Subcutaneous abdominal adipose tissue (tissue), 5 donors: ENCODE data around the gene SEMA7A.
"Not testable (repeated sequence)": the region's sequence is repeated elsewhere in the genome, so short reads cannot be mapped to it uniquely, and the experiment has no call there.

Experiments used
- H3K27ac ChIP-seq: one replicate; pipeline ENCODE4 v1.7.0; 2013; ENCODE audit warnings: low read depth, mild to moderate bottlenecking, inconsistent platforms, low read length, moderate library complexity
- H3K27me3 ChIP-seq, 5 donors: one replicate each; pipeline ENCODE4 v1.7.0; 2013; ENCODE audit warnings: low read length in 5 of 5, inconsistent platforms in 1 of 5; ENCODE audit not compliant: control insufficient read depth in 5 of 5, insufficient read depth in 4 of 5
- H3K36me3 ChIP-seq, 5 donors: one replicate each; pipeline ENCODE4 v1.7.0; 2013; ENCODE audit warnings: low read length in 5 of 5; ENCODE audit not compliant: control insufficient read depth in 5 of 5, insufficient read depth in 5 of 5
- H3K4me1 ChIP-seq, 5 donors: one replicate each; pipeline ENCODE4 v1.7.0; 2013; ENCODE audit warnings: low read length in 5 of 5, mild to moderate bottlenecking in 3 of 5, moderate library complexity in 1 of 5; ENCODE audit not compliant: control insufficient read depth in 5 of 5, insufficient read depth in 5 of 5
- H3K4me3 ChIP-seq, 5 donors: one replicate each; pipeline ENCODE4 v1.7.0; 2013; ENCODE audit warnings: low read length in 5 of 5, low read depth in 1 of 5
- H3K9ac ChIP-seq, 5 donors: one replicate each; pipeline ENCODE4 v1.7.0; 2013; ENCODE audit warnings: low read length in 5 of 5, mild to moderate bottlenecking in 4 of 5, moderate library complexity in 3 of 5
- H3K9me3 ChIP-seq, 5 donors: one replicate each; pipeline ENCODE4 v1.7.0; 2013; ENCODE audit warnings: low read length in 5 of 5; ENCODE audit not compliant: control insufficient read depth in 5 of 5
- donor health status: healthy.
- donor health status: healthy.
- donor health status: healthy.
- donor health status: healthy.
- donor health status: healthy.

SEMA7A gene

DNA sequence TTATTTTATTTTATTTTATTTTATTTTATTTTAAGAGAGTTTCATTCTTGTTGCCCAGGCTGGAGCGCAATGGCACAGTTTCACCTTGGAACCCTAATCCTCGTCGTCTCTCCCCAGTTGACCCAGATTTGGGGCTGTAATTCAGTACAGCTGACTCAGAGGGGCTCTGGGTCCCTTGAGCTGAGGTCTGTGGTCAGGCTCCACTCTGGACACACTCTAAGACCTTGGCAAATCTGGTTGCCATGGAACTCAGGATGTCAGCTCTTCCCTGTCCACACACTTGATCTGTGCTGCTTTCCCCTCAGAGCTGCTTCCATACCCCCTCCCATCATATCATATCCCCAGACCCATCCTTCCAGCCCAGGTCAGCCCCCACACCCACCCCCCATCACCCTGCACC is 65.6 kb downstream of the SEMA7A start:
- H3K36me3 ChIP-seq = no peaks in the 10 kb centered on the region
- no peak overlapping the region for H3K9ac ChIP-seq
- H3K4me1 ChIP-seq = peaks cover 2 to 20% (median 14%) of the 10 kb centered on the region in 5 donors
- H3K27ac ChIP-seq = no peak overlapping the region
- H3K27me3 ChIP-seq = peaks cover 0 to 7% (median 0%) of the 10 kb centered on the region in 5 donors
- no peak overlapping the region for H3K4me3 ChIP-seq
- no peaks in the 10 kb centered on the region for H3K9me3 ChIP-seq

DNA sequence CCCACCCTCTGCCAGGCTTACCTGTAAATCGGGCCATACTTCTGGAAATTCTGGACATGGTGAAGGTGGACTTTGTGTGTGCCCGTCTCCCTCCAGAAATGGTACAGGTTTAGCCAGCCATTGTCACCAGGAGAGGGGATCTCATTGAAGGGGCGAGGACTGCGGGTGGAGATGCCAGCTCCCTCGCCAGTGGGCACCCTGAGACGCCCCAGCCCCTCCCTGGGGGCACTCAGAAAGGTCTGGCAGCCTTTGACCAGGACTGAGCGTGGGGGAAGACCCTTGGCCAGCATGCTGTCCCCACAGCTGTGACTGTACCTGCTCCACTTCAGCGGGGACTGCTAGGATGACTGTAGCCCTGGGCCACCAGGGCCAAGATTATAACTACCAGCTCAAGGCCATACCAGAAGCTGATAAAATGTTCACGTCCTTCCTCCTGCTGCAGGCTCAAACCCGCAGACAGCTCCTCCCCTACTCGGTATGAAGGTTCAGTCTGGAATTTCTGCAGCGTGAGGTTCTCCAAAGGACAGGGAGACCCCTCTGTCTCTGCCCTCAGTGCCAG is 66.4 kb downstream of the SEMA7A start, which contains the start of gene CYP11A1:
CYP11A1 (minus strand) TSS at position 351 of the 559 bp plus-strand sequence; CDS start at position 290, 61 bp downstream.
- Histone ChIP-seq H3K9me3 (no peaks in the 10 kb centered on the region), H3K4me3 (no peak within 1 kb of the TSS), H3K27me3 (peaks cover 0 to 7% (median 0%) of the 10 kb centered on the region in 5 donors), H3K9ac (no peak within 1 kb of the TSS), H3K27ac (no peak within 1 kb of the TSS), H3K36me3 (no peaks in the 10 kb centered on the region), H3K4me1 (peaks cover 2 to 20% (median 14%) of the 10 kb centered on the region in 5 donors)

DNA sequence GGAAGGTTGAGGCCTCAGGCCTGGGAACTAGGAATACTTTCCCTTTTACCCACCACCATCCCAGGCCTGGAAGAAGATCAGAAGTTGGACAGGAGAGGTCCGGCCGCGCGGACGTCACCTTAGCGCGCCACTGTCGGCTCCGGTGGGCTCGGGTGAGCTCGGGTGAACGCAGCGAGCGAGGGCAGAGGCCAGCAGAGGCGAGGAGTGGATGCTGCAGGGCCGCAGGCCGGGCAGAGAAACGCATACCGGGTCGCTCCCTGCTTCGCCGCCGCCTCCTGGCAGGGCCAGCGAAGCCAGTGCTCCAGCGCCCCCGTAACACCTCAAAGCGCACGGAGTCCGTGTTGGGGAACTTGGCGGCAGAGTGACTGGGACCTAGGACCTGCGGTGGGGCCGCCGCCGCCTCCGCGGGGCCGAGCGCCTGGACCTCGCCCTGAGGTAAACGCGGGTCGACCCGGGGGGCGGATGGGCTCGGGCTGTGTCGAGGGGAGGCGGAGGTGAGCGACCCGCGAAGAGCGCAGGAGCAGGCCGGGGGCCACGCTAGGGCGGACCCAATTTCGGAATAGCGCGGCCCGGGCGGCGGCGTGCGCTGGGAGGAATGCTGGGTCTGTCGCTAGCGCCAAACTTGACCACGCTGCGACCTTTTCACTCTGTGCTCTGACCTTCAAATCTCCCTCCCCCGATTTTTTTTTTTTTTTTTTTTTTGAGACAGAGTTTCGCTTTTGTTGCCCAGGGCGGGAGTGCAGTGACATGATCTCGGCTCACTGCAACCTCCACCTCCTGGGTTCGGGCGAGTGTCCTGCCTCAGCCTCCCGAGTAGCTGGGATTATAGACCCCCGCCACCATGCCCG is 67.9 kb downstream of the SEMA7A start:
- Histone ChIP-seq H3K9ac (peak overlapping the region in 4 of 5 donors; percentile 45 to 74 (median 56)), H3K36me3 (no peaks in the 10 kb centered on the region), H3K27me3 (peaks cover 0 to 7% (median 0%) of the 10 kb centered on the region in 5 donors), H3K4me1 (peaks cover 2 to 20% (median 14%) of the 10 kb centered on the region in 5 donors), H3K4me3 (peak overlapping the region; percentile 62 to 74 (median 65)), H3K9me3 (no peaks in the 10 kb centered on the region), H3K27ac (no peak overlapping the region)

DNA sequence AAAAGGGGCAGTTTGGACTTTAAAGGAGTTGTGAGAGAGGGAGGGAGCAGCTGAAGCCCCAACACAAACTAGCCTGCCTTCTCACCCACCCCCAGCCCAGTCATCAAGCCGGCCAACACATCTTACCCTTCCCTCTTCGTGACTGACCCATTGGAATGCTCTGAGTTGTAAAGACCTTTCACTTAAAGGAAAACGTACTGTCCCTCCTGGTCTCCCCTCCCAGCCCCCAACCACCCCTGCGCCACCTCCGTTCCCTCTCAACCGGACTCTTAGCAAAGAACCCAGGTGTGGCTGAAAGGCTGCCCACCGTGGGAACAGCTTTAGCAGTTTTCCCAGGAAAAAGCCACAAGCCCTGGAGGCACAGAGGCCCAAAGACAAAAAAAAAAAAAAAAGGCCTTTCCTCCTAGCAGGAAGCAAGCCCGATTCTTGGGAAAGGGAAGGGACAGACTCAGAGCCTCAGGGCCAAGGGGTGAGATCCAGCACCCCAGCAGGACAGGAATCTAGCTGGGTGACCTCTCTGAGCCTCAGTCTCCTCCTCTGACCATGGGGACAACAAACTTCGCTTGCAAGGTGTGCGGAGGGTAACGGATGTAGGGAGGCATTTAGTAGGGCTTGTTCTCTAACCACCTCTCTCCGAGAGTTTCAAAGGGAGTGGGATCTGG is 68.7 kb downstream of the SEMA7A start:
- H3K27ac ChIP-seq = no peak overlapping the region
- no peaks in the 10 kb centered on the region for H3K36me3 ChIP-seq
- no peaks in the 10 kb centered on the region for H3K9me3 ChIP-seq
- H3K9ac ChIP-seq = peak overlapping the region; percentile 16 to 74 (median 45)
- H3K4me3 ChIP-seq = peak overlapping the region; percentile 62 to 74 (median 65)
- H3K4me1 ChIP-seq = peaks cover 2 to 20% (median 14%) of the 10 kb centered on the region in 5 donors
- H3K27me3 ChIP-seq = peaks cover 0 to 7% (median 0%) of the 10 kb centered on the region in 5 donors

DNA sequence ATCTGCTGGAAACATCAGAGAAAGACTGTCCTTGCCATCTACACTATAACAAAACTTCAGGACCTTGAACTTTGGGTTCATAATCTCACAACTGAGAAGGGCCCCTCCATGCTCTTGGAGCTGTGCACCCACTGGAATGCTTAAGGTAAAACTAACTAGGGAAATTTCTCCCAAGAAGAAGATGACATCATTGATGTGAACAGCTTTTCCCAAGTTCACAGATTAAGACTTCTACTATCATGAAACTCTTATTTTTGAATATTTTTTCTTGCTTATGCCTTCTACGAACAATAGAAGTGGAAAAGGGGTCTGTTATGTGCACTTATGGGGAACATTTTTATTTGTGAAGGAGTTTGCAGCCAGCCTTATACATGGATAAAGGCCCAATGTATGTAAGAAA is 71.3 kb downstream of the SEMA7A start:
- Histone ChIP-seq H3K27me3 (peaks cover 0 to 5% (median 0%) of the 10 kb centered on the region in 5 donors), H3K27ac (no peak overlapping the region), H3K9me3 (no peaks in the 10 kb centered on the region), H3K4me1 (peaks cover 2 to 15% (median 11%) of the 10 kb centered on the region in 5 donors), H3K4me3 (no peak overlapping the region), H3K9ac (no peak overlapping the region), H3K36me3 (no peaks in the 10 kb centered on the region)

DNA sequence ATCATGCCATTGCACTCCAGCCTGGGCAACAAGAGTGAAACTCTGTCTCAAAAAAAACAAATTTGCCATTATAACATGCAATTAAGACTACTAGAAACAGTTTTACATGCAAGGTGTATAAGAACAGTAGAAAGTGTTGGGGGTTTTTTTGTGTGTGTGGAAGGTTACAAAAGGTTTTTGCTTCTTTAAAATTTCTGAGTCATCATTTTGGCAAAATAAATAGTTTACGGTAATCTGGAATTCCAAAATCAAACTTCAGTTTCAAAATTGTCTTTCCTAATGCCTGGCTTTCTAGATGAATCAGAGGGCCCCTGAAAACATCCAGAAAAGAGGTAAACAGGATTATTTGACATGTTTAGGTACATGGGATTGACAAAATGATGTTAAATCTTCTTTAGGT is 72.9 kb downstream of the SEMA7A start:
- not testable (repeated sequence) for H3K9ac ChIP-seq, H3K9me3 ChIP-seq, H3K27ac ChIP-seq, H3K4me1 ChIP-seq, H3K4me3 ChIP-seq, H3K27me3 ChIP-seq, H3K36me3 ChIP-seq

DNA sequence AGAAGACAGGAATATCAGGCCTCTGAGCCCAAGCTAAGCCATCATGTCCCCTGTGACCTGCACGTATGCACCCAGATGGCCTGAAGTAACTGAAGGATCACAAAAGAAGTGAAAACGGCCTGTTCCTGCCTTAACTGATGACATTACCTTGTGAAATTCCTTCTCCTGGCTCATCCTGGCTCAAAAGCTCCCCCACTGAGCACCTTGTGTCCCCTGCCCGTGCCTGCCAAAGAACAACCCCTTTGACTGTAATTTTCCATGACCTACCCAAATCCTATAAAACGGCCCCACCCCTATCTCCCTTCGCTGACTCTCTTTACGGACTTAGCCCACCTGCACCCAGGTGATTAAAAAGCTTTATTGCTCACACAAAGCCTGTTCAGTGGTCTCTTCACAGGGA is 74.4 kb downstream of the SEMA7A start:
- H3K9me3 ChIP-seq, H3K27me3 ChIP-seq, H3K36me3 ChIP-seq, H3K9ac ChIP-seq, H3K27ac ChIP-seq, H3K4me1 ChIP-seq, H3K4me3 ChIP-seq: not testable (repeated sequence)
